ENCODE results near the gene KLHL26.

The KLHL26 gene

GRCh38 chr19:18601875-18602274 lies 35.0 kb upstream of the KLHL26 start:
- no peak for DNase-seq

GRCh38 chr19:18603255-18603957 lies 33.4 kb upstream of the KLHL26 start:
- no peak for DNase-seq

- DNase-seq: no peak
Observed at GRCh38 chr19:18603958-18604819, 32.6 kb upstream of the KLHL26 start.

GRCh38 chr19:18604820-18605159 lies 32.0 kb upstream of the KLHL26 start:
- DNase-seq: no peak

GRCh38 chr19:18605196-18605545 lies 31.7 kb upstream of the KLHL26 start:
- no peak for DNase-seq

- DNase-seq: no peak
Observed at GRCh38 chr19:18605546-18606280, 31.1 kb upstream of the KLHL26 start.

- no peak for DNase-seq
Observed at GRCh38 chr19:18606281-18607225, 30.3 kb upstream of the KLHL26 start, which contains the start of gene CRLF1. Gene CRLF1, minus strand, starts transcription at chr19:18606799. Its CDS starts 143 bp downstream, at chr19:18606656.

- DNase-seq: no peak
Observed at GRCh38 chr19:18607226-18608101, 29.4 kb upstream of the KLHL26 start.

- no peak for DNase-seq
Observed at GRCh38 chr19:18608102-18608804, 28.6 kb upstream of the KLHL26 start.

- DNase-seq: no peak
Observed at GRCh38 chr19:18608805-18609716, 27.8 kb upstream of the KLHL26 start.

GRCh38 chr19:18609717-18610051 lies 27.1 kb upstream of the KLHL26 start:
- DNase-seq: no peak

- no peak for DNase-seq
Observed at GRCh38 chr19:18610245-18610555, 26.6 kb upstream of the KLHL26 start.

GRCh38 chr19:18610556-18611326 lies 26.1 kb upstream of the KLHL26 start:
- no peak for DNase-seq

GRCh38 chr19:18611327-18612050 lies 25.3 kb upstream of the KLHL26 start:
- no peak for DNase-seq

- DNase-seq: no peak
Observed at GRCh38 chr19:18612051-18612771, 24.6 kb upstream of the KLHL26 start.

- no peak for DNase-seq
Observed at GRCh38 chr19:18612772-18613588, 23.8 kb upstream of the KLHL26 start, which contains the start of gene TMEM59L. Gene TMEM59L, plus strand, starts transcription at chr19:18612870. Its CDS starts 89 bp downstream, at chr19:18612959.

Data from NCI-H748 treated with DMSO at 0.1 percent for 48 hours (cell line).